Measurements from ENCODE around the gene RHOBTB3.

GRCh38 chr5:95839658-95840057 lies 108.5 kb downstream of the RHOBTB3 start:
- no peak for TF ChIP-seq CTCF (IDR thresholded peaks at IDR 0.05)
- TF ChIP-seq POLR2A (IDR thresholded peaks at IDR 0.05): no peak
